Neural cell (in vitro differentiated cells): ENCODE results near the gene FAM53B. TPM values are rescaled to one million over a fixed set of nuclear protein-coding genes. Genes with fewer than 3 reads are reported as not detected.

Source experiments
- H2AFZ ChIP-seq: fragments of 200-600, 300-800 bp; sonication (generic), shearing (Covaris generic); 2 replicates; pipeline ENCODE4 v1.6.0; 2014; ENCODE audit warnings: low read depth, mild to moderate bottlenecking, antibody characterized with exemption, low read length, moderate library complexity
- H3F3A ChIP-seq: fragments of 200-600 bp; shearing (Covaris generic); 2 replicates; pipeline ENCODE4 v1.6.1; 2016; ENCODE audit warnings: mild to moderate bottlenecking, moderate library complexity, mixed read lengths, antibody characterized with exemption, low read length; ENCODE audit not compliant: insufficient read depth, poor library complexity, severe bottlenecking
- H3K27ac ChIP-seq: fragments of 200-600, 300-800 bp; sonication (generic), shearing (Covaris generic); 2 replicates; pipeline ENCODE4 v1.5.1; 2014; ENCODE audit warnings: mild to moderate bottlenecking, low read length, moderate library complexity
- H3K27me3 ChIP-seq: fragments of 300-800, 200-600 bp; sonication (generic), shearing (Covaris generic); 2 replicates; pipeline ENCODE4 v1.6.0; 2014; ENCODE audit warnings: mild to moderate bottlenecking, low read depth, low read length, moderate library complexity; ENCODE audit not compliant: insufficient read depth
- H3K36me3 ChIP-seq: fragments of 300-800, 200-600 bp; sonication (generic), shearing (Covaris generic); 2 replicates; pipeline ENCODE4 v1.5.1; 2014; ENCODE audit warnings: mild to moderate bottlenecking, antibody characterized with exemption, low read length, moderate library complexity; ENCODE audit not compliant: insufficient read depth
- H3K4me2 ChIP-seq: fragments of 300-800, 200-600 bp; sonication (generic), shearing (Covaris generic); 2 replicates; pipeline ENCODE4 v1.6.0; 2014; ENCODE audit warnings: mild to moderate bottlenecking, low read length
- H3K4me3 ChIP-seq: fragments of 300-800, 200-600 bp; sonication (generic), shearing (Covaris generic); 2 replicates; pipeline ENCODE4 v1.5.1; 2014; ENCODE audit warnings: mild to moderate bottlenecking, low read length, moderate library complexity
- H3K79me2 ChIP-seq: fragments of 200-600 bp; shearing (Covaris generic); replicated peaks from 2 replicates; pipeline ENCODE4 v1.6.0; 2014; ENCODE audit warnings: mild to moderate bottlenecking, low read length, moderate library complexity; ENCODE audit not compliant: insufficient read depth
- H3K9ac ChIP-seq: fragments of 300-800, 200-600 bp; sonication (generic), shearing (Covaris generic); 2 replicates; pipeline ENCODE4 v1.6.1; 2016; ENCODE audit warnings: mild to moderate bottlenecking, low read length, mixed read lengths
- H3K9me2 ChIP-seq: fragments of 200-600 bp; shearing (Covaris generic); 2 replicates; pipeline ENCODE4 v1.6.1; 2016; ENCODE audit warnings: mild to moderate bottlenecking, low read length, mixed read lengths; ENCODE audit not compliant: insufficient read depth
- H3K9me3 ChIP-seq: fragments of 200-600, 300-800 bp; sonication (generic), shearing (Covaris generic); 2 replicates; pipeline ENCODE4 v1.6.1; 2016; ENCODE audit warnings: mild to moderate bottlenecking, mixed run types, low read length, moderate library complexity, mixed read lengths
- H4K20me1 ChIP-seq: fragments of 200-600 bp; shearing (Covaris generic); 2 replicates; pipeline ENCODE4 v1.6.1; 2016; ENCODE audit warnings: mild to moderate bottlenecking, mixed run types; ENCODE audit not compliant: insufficient read depth
- CTCF ChIP-seq: fragments of 450-650 bp; IDR thresholded peaks from 2 replicates; pipeline ENCODE4 v1.5.1; 2014; ENCODE audit warnings: antibody characterized with exemption, mild to moderate bottlenecking, moderate library complexity; ENCODE audit not compliant: poor library complexity, severe bottlenecking
- EP300 ChIP-seq: fragments of 450-650 bp; conservative IDR thresholded peaks from 2 replicates; pipeline ENCODE4 v1.6.1; 2014; ENCODE audit warnings: antibody characterized with exemption, mild to moderate bottlenecking, moderate library complexity; ENCODE audit not compliant: poor library complexity, severe bottlenecking
- EZH2 ChIP-seq: fragments of 200-600, 300-800 bp; shearing (Covaris generic), sonication (generic); IDR thresholded peaks from 2 replicates; pipeline ENCODE4 v1.6.1; 2014; ENCODE audit warnings: antibody characterized with exemption, low read length, borderline replicate concordance, mild to moderate bottlenecking; ENCODE audit not compliant: insufficient read depth, poor library complexity, severe bottlenecking
- MXI1 ChIP-seq: fragments of 450-650 bp; conservative IDR thresholded peaks from 2 replicates; pipeline ENCODE4 v1.6.1; 2014; ENCODE audit warnings: antibody characterized with exemption, mild to moderate bottlenecking; ENCODE audit not compliant: poor library complexity, severe bottlenecking
- POLR2AphosphoS5 ChIP-seq: IDR thresholded peaks from 2 replicates; pipeline ENCODE4 v1.6.1; 2012
- RAD21 ChIP-seq: fragments of 450-650 bp; conservative IDR thresholded peaks from 2 replicates; pipeline ENCODE4 v1.6.1; 2014; ENCODE audit warnings: antibody characterized with exemption, mild to moderate bottlenecking, moderate library complexity
- REST ChIP-seq: IDR thresholded peaks from 2 replicates; pipeline ENCODE4 v1.6.1; 2012; ENCODE audit warnings: borderline replicate concordance
- SMC3 ChIP-seq: fragments of 450-650 bp; conservative IDR thresholded peaks from 2 replicates; pipeline ENCODE4 v1.6.1; 2014; ENCODE audit warnings: antibody characterized with exemption, mild to moderate bottlenecking, moderate library complexity; ENCODE audit not compliant: poor library complexity
- TAF1 ChIP-seq: IDR thresholded peaks from 2 replicates; pipeline ENCODE4 v1.6.1; 2012; ENCODE audit warnings: low read depth
- polyA plus RNA-seq: library from polyadenylated mRNA; depleted of rRNA; stranded (reverse); fragments of >200 nt; gene quantifications from 2 replicates; pipeline ENCODE4 v1.2.3, GENCODE V29; 2014

Gene FAM53B
- polyA plus RNA-seq, 1 donor from 2014 or later, result 21.8 TPM

- no peaks in the 10 kb centered on the region for H3K36me3 ChIP-seq
- H3K9me3 ChIP-seq, result no peaks in the 10 kb centered on the region
- no peak overlapping the region for H2AFZ ChIP-seq
- H3F3A ChIP-seq, result no peaks in the 10 kb centered on the region
- peaks cover 4% of the 10 kb centered on the region for H3K79me2 ChIP-seq
- no peak overlapping the region for H3K4me3 ChIP-seq
- H3K27me3 ChIP-seq, result no peaks in the 10 kb centered on the region
- no peak overlapping the region for H3K9ac ChIP-seq
- H3K4me2 ChIP-seq, result no peak overlapping the region
- no peaks in the 10 kb centered on the region for H3K9me2 ChIP-seq
- no peaks in the 10 kb centered on the region for H4K20me1 ChIP-seq
- no peak overlapping the region for H3K27ac ChIP-seq
- no peak for TF ChIP-seq CTCF
- TF ChIP-seq REST, result no peak
- no peak for TF ChIP-seq TAF1
- no peak for TF ChIP-seq POLR2AphosphoS5
- no peak for TF ChIP-seq EP300
- TF ChIP-seq RAD21, result no peak
- no peak for TF ChIP-seq SMC3
- TF ChIP-seq EZH2, result no peak
- no peak for TF ChIP-seq MXI1
These were observed 111.6 kb downstream of the FAM53B start for GRCh38 chr10:124632566-124632965.

- H4K20me1 ChIP-seq, result no peaks in the 10 kb centered on the region
- no peaks in the 10 kb centered on the region for H3K9me3 ChIP-seq
- H3K27me3 ChIP-seq, result no peaks in the 10 kb centered on the region
- no peak overlapping the region for H3K27ac ChIP-seq
- no peak overlapping the region for H3K4me3 ChIP-seq
- H3K4me2 ChIP-seq, result no peak overlapping the region
- no peaks in the 10 kb centered on the region for H3K9me2 ChIP-seq
- no peak overlapping the region for H2AFZ ChIP-seq
- H3K9ac ChIP-seq, result no peak overlapping the region
- H3F3A ChIP-seq, result no peaks in the 10 kb centered on the region
- no peaks in the 10 kb centered on the region for H3K36me3 ChIP-seq
- H3K79me2 ChIP-seq, result peaks cover 4% of the 10 kb centered on the region
- TF ChIP-seq REST (no peak), RAD21 (no peak)
These were observed 112.1 kb downstream of the FAM53B start for GRCh38 chr10:124632064-124632531.
